HG03025 (cell line): ENCODE data around the gene RAE1.

Experiments used
- ATAC-seq: cut with Tn5 transposase; IDR thresholded peaks from one replicate; pipeline ENCODE4 v1.9.1; 2021; ENCODE audit warnings: mild to moderate bottlenecking, moderate library complexity; ENCODE audit not compliant: unreplicated experiment, low FRiP score

Gene RAE1

GRCh38 chr20:57351042-57351783 lies at the start of gene RAE1:
TSS of gene RAE1 (plus strand) at chr20:57351255. CDS start at chr20:57354039, 2,784 bp downstream.
- peak; percentile 72 for ATAC-seq

DNA sequence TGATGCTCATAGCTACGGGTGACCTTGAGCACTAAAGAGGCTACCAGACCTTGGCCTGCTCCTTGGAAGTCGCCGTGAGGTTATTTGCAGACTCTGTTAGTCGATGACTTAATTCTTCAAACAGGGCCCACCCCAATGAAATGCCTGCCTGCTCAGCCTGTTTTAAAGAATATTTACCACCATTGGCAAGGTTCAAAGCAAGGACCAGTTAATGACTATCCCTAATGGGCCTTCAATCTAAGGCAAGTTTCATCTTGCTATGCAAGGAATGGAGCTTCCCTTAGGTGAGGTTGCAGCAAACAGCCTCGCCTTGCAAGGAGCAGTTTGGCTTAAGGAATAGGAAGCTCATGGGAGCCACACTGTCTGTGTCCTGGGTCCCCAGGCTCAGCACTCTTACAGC lies 44.3 kb upstream of the RAE1 start:
- no peak for ATAC-seq

DNA sequence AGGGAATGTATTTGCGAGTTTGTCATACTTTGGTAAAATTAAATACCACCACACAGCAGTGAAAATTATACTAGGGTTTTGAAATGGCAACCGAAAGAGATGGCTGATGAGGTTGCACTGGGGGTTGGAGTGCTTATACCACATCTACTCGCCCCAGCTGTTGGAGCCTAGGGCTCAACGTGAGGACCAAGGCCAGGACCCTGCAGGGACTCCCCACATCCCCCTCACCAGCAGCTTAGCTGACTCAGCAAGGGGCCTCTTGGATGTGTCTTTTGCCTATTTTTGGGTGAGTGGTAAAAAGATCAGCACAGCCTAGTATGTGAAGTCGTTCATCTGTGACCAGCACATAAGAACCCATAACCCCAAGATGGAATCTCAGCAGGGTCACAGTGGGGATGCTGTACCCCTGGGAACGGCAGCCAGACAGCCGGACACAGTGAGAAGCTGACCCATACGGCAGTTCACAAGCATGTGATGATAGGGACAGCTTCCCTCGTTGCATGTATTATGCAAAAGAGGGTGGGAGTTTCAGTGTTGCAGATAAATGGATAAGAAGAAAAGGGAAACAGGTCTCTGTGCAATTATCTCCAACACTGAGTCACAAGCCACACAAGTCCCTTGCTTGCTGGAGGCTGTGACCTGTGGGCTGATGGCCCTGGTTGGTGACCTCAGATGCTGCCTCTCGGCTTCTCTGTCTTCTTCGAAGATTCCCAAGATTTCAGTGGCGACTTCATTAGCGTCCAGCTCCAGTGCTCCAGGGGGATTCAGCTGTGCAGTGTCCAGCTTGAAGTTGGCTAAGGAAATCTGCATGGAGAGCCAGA lies 42.4 kb upstream of the RAE1 start:
- no peak for ATAC-seq

DNA sequence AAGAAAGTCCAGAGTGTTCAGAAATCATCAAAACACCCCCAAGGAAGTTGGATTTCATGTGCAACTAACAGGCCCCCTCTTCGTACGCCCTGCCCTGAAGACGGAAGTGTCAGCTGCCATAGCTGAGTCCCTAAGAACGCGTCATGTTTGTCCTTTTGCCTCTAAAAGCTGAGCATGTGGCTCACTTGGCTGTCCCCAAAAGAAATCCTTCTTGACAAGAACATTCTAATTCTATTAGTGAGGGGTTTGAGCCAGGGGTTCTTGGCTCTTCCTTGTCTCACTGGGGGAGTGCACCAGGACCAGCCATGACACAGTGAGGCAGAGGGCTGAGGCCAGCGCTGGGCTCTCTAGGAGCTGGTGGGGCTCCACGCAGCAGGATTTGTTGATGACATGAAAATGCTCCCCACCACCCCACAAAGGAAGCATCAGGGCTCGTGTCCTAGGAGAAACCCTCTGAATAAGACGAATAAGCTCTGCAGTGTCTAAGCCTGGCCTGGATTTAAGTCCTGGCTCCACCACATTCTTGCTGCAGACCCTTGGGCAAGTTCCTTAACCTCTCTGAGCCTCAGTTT lies 41.4 kb upstream of the RAE1 start:
- no peak for ATAC-seq

- no peak for ATAC-seq
These were observed 40.1 kb upstream of the RAE1 start for GRCh38 chr20:57310821-57311514.

DNA sequence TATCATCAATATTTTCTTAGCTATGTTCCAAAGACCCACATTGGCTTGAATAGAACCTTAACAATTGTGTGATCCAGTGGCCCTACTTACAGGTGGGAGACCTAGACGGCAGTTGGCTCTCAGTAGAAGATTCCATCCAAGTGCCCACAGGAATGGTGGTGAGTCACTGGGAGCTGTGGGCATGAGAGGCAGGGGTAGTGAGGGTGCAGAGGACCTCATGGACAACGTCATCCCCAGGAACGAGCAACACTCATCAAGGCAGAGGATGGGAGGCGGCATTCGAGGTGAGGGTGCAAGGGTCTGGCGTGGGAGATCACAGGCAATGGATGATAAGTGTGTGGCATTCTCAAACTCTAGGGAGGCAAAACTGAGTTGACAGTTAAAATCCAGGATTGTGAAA lies 38.9 kb upstream of the RAE1 start:
- ATAC-seq = no peak

DNA sequence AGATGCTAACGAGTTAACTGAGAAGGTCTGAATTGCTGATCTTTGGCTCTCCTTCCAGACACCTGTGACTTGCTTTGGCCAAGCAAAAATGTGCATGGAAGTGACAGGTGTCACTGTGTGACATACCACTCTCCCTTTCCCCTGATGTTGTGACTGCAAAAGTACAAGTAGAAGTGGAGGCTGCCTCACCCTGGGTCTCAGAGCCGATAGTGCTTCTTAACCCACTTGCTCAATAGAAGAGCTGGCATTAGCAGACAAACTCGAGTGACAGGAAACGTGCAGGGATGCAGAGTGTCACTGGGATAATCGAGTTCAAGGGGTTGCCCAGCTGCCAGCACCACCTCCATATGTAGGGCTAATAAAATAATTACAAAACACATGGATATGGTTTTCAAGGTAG lies 37.8 kb upstream of the RAE1 start:
- no peak for ATAC-seq

DNA sequence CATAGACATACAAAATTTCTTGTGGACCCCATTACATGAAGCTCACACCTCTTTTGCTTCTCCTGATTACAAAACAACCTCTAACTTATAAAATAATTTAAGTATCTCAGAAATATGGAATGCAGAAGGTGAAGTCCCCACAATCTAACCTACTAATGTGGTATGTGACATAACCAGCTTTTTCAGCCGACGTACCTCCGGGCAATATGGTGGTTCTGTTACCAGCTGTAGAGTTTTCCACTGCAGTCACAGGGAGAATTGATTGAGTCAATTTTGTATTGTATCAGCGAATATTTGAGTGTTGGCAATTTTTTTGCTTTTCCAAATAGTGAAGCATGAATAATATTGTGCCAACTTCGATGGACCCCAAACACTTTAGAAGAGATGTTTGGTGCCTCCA lies 37.1 kb upstream of the RAE1 start:
- ATAC-seq = no peak

DNA sequence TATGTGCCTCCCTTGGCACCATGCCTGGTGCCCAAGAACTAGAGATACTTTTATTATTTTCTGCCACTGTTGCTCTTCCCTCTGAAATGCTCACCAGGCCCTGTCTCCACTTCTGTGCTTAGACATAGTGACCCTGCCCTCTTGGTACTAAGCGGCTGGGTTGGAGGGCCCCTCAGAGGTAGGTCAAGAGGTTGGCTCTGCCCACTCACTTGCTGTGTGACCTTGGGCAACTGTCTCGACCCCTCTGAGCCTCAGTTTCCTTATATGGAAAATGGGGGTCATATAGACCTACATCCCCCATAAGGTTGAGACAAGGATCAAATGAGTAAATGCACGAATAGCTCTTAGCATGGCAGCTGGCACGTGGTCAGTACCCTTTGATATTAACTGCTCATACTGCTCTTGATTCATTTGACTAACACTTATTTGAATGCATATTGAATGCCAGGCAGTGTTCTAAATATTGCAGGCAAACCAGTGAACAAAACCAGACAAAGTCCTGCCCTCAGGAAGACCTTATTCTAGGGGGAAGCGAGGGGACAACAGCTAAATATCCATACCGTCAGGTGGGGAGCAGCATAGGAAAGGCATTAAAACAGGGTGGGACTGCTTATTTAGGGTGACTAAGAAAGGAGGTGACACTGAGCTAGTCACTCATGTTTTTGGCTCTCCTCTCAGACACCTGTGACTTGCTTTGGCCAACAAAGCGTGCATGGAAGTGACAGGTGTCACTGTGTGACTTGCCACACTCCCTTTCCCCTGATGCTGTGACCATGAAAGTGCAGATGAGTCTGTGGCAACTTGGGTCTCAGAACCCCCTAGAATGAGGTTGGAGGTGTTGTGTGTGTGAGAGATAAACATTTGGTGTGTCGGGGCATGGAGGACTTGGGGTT lies 35.7 kb upstream of the RAE1 start:
- no peak for ATAC-seq

GRCh38 chr20:57315976-57316480 lies 35.0 kb upstream of the RAE1 start:
- ATAC-seq = no peak

DNA sequence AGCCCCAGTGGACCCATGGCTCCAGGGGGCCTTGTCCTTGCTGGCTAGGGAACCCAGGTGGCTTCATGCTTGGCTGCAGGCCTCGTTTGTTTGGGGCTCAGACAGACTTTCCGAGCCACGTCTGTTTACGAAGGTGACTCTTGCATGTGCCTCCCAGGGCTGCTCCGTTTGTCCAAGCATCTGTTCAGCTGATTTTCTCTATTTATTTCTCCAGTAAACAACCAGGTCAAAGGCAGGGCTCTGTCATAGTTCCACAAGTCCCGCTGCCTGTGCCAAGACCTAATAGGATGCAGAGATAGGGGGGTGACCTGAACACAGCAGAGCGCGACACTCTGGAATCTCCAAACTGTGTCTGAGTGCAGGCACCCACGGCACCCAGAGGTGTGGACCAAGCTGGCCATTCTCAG lies 34.3 kb upstream of the RAE1 start:
- no peak for ATAC-seq

DNA sequence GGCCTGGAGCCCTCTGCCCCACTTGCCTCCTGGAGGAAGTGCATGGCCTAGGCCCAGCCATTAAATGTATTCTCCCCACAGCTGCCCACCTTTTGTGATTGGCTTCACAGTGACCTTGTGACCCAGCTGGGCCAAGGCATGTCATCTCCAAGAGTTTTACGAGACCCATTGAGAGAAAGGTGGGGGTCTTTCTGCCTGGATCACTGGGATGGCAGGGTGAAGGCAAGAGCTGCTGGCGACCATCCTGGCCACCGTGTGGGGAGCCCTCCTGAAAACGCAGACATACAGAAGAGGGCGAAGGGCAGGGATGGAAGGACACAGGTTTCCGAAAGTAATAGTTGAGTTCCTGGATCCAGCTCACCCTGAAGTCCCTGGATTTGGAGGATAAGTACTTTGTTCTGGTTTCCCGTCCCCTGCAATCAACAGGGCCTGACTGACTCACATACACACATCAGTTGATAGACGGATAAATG lies 33.7 kb upstream of the RAE1 start:
- no peak for ATAC-seq

DNA sequence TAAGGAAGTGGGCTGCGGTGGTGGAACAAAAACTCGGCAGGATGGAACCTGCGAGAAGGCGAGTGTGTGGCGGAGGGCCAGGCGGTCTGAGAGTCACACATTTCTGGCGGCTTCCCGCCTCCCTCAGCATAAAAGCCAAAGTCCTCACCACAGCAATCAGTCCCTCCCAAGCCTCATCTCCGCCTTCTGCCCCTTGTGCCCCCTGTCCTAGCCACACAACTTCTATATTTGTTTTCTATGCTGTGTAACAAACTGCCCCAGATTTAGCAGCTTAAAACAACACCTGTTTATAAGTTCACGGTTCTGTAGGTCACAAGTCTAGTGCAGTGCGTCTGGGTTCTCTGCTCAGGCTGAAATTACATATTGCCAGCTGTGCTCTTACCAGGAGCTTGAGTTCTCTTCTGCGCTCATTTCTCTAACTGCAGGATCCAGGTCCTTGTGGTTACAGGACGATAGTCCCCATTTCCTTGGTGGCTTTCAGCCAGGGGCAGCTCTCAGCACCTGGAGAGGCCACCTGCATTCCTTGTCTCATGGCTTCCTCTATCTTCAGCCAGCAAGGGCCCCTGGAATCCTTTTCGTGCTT lies 33.2 kb upstream of the RAE1 start:
- no peak for ATAC-seq

- ATAC-seq = no peak
These were observed 31.5 kb upstream of the RAE1 start for GRCh38 chr20:57319584-57319983.

DNA sequence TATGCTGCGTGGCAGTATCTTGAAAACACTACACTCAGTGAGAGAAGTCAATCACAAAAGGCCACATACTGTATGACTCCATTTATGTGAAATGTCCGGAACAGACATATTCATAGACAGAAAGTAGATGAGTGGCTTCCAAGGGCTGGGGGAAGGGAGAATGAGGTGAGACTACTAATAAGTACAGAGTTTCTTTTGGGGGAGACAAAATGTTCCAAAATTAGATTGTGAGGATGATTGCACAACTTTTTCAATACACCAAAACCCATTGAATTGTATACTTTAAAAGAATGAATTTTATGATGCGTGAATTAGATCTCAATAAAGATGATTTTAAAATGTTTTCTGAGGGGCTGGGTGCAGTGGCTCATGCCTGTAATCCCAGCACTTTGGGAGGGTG lies 30.7 kb upstream of the RAE1 start:
- no peak for ATAC-seq

DNA sequence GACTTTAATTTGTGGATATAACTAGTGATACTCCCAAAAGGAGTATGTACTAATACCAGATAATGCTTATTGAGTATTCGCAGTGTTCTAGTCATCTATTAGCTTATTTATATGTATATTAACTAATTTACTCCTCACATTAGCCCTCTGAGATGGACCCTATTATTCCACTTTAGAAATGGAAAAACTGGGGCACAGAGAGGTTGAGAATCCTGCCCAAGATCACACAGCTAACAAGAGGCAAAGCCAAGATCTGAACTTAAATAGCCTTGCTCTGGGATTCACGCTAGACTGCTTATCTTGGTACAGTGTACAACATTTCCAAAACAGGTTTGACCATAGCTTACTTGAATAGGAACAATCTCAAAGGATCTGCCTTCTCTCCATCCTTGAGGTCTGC lies 29.9 kb upstream of the RAE1 start:
- ATAC-seq = no peak

DNA sequence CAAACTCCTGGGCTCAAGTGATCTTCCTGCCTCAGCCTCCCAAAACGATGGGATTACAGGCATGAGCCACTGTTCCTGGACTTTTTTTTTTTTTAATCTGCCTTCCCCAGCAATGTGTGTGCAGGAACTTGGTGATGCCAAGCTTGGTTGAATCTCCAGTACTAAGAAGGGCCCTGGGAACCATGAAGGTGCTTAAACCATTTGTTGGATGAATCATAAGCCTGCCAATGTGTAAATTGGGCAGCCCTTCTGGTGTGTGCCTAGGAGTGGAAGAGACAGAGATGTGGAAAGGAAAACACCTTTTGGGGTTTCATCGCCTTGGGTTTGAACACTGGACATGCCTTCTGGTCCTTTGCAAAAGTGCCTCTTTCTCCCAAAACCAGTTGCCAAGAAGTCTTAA lies 28.6 kb upstream of the RAE1 start:
- no peak for ATAC-seq

- ATAC-seq = no peak
These were observed 28.0 kb upstream of the RAE1 start for GRCh38 chr20:57323034-57323433.

DNA sequence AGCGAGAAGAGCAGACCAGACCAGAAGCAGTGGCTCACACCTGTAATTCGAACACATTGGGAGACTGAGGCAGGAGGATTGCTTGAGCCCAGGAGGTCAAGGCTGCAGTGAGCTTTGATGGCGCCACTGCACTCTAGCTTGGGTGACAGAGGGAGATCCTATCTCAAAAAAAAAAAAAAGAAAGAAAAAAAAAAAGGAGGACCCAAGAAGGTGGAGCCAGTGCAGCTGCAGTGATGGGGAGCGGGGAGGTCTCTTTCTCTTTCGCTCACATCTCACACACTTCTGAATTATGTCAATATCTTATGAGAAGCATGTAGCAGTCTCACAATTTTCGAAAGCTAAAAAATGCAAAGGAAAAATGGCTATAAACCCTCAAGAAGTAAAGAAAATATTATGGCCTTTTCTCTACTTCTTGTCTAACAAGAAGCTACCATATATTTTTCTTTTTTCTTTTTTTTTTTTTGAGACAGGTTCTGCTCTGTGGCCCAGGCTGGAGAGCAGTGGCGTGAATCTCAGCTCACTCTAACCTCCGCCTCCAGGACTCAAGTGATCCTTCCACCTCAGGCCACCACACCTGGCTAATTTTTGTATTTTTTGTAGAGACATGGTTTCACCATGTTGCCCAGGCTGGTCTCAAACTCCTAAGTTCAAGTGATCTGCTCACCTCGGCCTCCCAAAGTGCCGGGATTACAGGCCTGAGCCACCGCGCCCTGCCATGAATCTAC lies 25.3 kb upstream of the RAE1 start:
- ATAC-seq = no peak
